Stimulated activated CD4-positive, alpha-beta T cell treated with anti-CD3 and anti-CD28 coated beads, Interleukin-1b, Interleukin-23, amount 100 ng/mL, for 1 hour (primary cell): ENCODE results near the gene RANBP10.
A peak's percentile ranks its signal among the peaks of the same experiment; 100 is the strongest.
"Not testable (repeated sequence)": the region's sequence is repeated elsewhere in the genome, so short reads cannot be mapped to it uniquely, and the experiment has no call there.

ENCODE experiments used
- DNase-seq, 2 donors: peaks; one replicate each; pipeline ENCODE4 v3.0.0-alpha.2; 2020; ENCODE audit warnings: low read depth in 2 of 2

Gene RANBP10

DNA sequence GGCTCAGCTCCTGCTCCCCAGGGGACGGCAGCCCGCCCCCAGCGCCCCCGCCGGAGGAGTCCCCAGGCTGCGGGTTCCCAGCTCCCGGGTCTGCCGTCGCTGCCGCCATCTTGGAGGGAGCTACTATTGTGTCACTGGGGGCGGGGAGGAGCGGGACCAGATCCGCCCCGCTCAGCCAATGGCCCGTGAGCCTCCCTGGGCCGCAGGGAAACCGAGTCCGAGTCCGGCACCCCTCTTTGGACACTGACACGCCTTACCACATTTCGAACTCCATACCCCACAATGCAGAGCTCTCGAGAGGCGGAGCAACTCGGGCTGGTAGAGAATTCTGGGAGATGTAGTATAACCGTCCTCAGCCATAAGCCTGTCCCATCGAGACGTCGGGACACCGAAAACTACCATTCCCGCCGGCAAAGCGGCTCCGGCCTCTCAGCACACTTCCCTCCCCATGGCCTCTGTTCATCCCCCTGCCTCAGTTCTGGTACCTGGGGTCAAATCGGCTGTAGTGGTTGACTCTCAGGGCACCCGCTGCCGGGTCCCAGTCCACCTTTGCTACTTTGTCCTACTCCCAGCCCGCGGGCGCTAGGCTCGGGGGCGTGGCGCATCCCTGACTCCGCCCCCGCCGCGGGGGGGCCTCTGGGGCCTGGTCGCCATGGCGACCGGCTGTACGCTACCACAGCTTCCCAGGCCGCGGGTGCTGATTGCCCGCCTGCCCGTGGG lies at the start of gene RANBP10, which contains the start of gene TSNAXIP1:
Gene RANBP10 (minus strand): TSS at position 133 of the 720 bp plus-strand sequence. CDS start 24 bp downstream, at position 109.
Gene TSNAXIP1 (plus strand): TSS at position 462 of the 720 bp plus-strand sequence. CDS start 261 bp downstream, outside the sequence.
- peak; percentile 86 to 94 for DNase-seq

DNA sequence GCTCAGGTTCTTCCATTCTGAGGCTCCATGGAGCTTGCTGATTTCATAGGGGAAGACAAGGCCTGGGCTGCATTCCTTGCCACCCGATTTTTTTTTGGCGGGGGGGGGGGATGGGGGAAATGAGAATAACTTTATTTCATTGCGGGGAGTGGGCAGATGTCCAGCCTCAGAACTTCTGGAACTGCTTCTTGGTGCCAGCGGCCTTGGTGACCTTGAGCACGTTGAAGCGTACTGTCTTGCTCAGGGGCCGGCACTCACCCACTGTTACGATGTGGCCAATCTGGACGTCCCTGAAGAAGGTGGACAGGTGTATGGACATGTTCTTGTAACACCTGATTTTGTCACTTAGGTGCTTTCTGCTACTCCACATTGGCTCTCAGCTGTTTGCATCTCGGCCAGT lies 49.4 kb upstream of the RANBP10 start:
- no peak for DNase-seq

DNA sequence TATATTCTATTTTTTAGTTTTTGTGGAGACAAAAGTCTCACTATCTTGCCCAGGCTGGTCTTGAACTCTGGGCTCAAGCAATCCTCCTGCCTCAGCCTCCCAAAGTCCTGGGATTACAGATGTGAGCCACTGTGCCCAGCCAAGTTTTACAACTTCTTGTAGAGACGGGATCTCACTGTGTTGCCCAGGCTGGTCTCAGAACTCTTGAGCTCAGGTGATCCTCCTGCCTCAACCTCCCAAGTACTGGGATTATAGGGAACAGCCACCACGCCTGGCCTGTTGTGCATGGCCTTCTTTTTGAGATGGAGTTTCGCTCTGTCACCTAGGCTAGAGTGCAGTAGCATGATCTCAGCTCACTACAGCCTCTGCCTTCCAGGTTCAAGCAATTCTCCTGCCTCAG lies 47.3 kb upstream of the RANBP10 start:
- DNase-seq: no peak

GRCh38 chr16:67848118-67848517 lies 41.8 kb upstream of the RANBP10 start:
- no peak for DNase-seq

DNA sequence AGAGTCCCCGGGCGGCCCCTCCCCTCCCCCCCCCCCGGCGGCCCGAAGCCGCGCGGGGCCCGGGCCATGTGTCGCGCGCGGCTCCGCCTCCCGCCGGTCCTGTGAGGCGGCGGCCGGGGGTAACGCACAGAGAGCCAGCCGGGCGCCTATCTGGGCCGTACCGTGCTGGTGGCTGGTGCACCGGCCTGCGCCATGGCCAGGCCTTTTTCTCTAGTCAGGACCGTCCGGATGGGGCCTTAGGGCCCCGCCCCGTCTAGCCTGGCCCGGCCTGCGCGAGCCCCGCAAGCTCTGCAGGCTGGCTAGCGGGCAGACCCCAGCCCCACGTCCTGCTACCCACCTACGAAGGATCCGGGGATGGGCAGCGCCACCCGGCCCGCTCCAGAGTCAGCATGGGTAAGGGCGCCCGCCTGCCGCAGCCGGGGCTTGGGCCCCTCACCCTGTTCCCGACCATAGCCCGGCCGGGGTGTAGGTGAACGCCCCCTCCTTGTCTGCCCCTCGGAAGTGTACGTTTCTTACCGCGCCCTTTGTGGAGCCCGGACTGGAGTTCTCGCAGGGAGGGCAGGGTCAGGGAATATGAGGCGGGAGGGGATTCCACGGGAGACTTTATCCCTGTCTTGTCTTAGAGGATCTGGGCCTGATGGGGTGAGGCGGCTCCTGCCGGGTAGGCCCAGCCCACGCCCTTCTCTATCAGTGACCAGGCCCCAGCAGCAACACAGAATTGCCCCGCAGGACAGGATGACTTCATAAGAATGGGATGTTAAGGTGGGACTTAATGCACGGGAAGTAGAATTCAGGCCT lies 40.9 kb upstream of the RANBP10 start, which contains the start of gene CENPT:
Gene CENPT (minus strand): TSS at position 630 of the 798 bp plus-strand sequence. CDS start 13,834 bp downstream, outside the sequence.
- DNase-seq: peak in 1 of 2 donors; percentile 25

GRCh38 chr16:67846320-67847063 lies 40.1 kb upstream of the RANBP10 start, which contains the start of gene NUTF2:
Gene NUTF2, plus strand, starts transcription at chr16:67846933. Its CDS starts 18,198 bp downstream, at chr16:67865131.
- DNase-seq: peak; percentile 80 to 92

DNA sequence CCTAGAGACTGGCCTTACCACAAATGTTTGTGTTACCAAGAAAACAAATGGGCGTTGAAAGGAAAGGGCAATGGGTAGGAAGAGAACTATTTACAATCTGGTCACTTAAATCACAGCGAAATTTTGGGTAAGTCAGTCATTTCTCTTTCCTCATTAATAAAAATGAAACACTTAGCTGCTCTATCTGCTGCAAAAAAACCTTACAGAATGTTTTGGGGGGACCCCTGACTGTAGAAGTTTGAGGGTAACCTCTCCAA lies 39.6 kb upstream of the RANBP10 start:
- DNase-seq: no peak

DNA sequence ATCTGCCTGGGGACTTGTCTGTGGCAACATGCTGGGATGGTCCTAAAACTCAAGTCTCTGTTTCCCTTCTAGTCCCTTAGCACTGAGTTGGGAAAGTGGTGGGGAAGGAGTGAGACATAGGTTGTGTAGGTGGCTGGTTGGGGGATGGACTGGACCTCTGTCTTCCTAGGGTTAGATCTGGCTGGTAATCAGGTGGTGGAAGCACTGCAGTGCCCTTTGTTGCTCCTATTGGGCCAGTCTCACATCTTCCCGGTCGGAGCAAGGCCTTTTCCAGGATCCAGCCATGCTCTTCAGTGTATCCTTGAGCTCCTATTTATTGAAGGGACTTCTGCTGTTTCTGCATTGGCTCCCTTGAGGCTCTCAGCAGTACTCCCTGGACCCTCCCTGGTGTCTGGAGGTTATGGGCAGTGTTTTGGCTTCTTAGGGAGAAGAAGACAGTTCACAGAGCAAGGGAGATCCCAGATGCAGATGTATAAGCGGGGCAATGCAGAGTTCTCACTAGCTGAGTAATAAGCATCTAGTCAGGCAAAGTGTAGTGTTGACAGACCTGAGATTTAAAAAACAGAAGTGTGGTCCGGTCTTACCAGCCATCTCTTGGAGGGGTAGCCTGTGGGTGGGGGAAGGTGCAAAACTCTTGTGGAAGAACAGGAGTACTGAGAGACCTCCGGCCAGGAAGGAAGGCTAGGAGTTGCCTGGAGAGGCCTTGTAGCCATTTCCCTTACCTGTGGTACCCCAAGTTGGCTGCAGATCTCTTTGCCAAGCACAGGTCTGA lies 39.1 kb upstream of the RANBP10 start:
- no peak for DNase-seq

DNA sequence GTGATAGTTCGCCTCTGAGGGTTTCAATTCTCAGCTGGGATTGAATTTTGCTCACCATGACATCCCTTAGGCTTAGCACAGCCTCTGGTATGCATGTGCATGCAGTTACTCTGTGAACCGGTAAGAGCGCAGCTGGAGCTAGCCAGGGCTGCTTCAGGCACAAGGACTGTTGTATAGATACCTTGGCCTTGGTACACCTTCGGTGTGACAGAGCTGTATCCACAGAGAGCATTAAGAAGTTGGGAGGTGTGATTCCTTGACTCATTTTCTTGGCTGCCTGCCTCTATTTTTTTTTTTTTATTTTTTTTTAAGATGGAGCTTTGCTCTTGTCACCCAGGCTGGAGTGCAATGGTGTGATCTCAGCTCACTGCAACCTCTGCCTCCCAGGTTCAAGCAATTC lies 38.1 kb upstream of the RANBP10 start:
- no peak for DNase-seq

GRCh38 chr16:67843343-67843765 lies 37.0 kb upstream of the RANBP10 start:
- DNase-seq: no peak

DNA sequence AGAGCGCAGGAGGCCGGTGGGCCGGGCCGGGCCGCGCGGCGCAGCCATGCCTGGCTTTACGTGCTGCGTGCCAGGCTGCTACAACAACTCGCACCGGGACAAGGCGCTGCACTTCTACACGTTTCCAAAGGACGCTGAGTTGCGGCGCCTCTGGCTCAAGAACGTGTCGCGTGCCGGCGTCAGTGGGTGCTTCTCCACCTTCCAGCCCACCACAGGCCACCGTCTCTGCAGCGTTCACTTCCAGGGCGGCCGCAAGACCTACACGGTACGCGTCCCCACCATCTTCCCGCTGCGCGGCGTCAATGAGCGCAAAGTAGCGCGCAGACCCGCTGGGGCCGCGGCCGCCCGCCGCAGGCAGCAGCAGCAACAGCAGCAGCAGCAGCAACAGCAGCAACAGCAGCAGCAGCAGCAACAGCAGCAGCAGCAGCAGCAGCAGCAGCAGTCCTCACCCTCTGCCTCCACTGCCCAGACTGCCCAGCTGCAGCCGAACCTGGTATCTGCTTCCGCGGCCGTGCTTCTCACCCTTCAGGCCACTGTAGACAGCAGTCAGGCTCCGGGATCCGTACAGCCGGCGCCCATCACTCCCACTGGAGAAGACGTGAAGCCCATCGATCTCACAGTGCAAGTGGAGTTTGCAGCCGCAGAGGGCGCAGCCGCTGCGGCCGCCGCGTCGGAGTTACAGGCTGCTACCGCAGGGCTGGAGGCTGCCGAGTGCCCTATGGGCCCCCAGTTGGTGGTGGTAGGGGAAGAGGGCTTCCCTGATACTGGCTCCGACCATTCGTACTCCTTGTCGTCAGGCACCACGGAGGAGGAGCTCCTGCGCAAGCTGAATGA lies 36.4 kb upstream of the RANBP10 start:
- DNase-seq: no peak

GRCh38 chr16:67841816-67842508 lies 35.6 kb upstream of the RANBP10 start, which contains the start of gene THAP11:
Gene THAP11, plus strand, starts transcription at chr16:67842320. Its CDS starts 235 bp downstream, at chr16:67842555.
- peak; percentile 82 to 83 for DNase-seq

GRCh38 chr16:67841198-67841815 lies 34.9 kb upstream of the RANBP10 start:
- no peak for DNase-seq

DNA sequence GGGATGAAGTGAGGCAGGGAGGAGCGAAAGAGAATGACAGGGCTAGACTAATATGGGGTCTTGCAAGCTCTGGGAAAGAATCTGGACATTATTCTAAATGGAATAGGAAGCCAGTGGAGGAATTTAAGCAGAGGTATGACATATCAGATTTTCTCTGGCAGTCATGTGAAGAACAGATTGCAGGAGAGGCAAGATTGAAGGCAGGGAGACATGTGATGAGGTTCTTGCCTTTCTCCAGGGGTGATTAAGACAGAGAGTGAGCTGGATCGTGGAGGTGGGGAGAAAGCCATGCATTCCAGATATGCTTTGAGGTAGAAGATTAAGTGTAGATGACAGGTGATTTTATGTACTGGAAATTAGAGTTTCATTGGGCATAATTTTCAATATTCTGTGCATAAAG lies 31.5 kb upstream of the RANBP10 start:
- DNase-seq: no peak

DNA sequence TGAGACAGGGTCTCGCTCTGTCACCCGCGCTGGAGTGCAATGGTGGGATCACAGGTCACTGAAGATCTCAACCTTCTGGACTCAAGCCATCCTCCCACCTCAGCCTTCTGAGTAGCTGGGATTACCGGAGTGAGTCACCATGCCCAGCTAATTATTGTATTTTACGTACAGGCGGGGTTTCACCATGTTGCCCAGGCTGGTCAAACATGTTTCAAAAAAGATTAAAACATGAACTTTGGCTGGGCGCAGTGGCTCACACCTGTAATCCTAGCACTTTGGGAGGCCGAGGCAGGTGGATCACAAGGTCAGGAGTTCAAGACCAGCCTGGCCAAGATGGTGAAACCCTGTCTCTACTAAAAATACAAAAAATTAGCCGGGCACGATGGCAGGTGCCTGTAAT lies 30.8 kb upstream of the RANBP10 start:
- not testable (repeated sequence) for DNase-seq

DNA sequence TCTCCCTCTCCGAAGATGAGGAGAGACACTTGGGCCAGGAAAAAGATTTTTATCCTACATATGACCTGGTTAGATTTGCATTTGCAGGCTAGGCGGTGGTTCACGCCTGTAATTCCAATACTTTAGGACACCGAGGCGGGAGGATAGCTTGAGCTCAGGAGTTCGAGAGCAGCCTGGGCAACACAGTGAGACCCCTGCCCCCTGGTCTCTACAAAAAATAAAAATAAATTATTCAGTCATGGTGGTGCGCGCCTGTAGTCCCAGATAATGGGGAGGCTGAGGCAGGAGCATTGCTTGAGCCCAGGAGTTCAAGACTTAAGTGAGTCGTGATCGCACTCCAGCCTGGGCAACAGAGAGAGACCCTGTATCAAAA lies 27.9 kb upstream of the RANBP10 start:
- DNase-seq: no peak

DNA sequence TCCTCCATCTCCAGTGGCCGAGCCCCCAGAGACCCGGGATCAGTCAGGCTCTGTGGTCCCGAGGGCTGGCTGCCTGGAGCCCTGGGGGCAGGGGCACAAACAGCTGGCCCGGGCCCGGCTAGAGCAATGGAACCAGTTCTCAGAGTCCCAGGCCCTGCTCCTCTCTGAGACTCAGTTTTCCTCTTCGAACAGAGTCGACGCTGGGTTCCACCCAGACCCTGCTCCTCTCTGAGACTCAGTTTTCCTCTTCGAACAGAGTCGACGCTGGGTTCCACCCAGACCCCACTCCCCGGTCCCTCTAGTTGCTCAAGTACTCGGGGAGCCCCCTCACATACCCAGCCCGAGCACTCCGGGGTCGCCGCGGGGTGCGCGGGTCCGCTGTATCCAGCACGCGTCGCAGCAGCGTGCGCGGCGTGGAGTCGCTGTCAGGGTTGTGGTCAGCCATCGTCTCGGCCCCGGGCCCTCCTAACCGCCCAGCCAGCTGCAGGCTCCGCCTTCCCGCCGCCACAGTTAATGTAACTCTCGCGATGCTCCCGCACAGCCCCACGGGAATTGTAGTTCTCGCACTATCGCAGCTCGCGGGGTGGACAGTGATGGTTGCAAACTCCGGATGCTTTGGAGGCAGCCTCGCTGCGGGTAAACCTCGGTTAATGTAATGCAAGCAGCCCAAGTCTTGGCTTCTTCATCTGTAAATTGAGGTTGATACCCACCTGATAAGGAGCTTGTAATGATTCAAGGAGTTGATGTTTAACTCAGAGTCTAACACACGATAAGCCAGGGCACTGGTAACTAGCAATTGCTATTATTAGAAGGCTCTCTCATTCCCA lies 27.3 kb upstream of the RANBP10 start:
- peak; percentile 72 to 84 for DNase-seq

- no peak for DNase-seq
These were observed 26.7 kb upstream of the RANBP10 start for GRCh38 chr16:67833030-67833414.
